Activated CD4-positive, alpha-beta T cell treated with anti-CD3 and anti-CD28 coated beads for 1 hour (primary cell): ENCODE measurements around the gene SMAD7.
A peak's percentile ranks its signal among the peaks of the same experiment; 100 is the strongest.

Experiments
- DNase-seq: peaks from one replicate; pipeline ENCODE4 v3.0.0-alpha.2; 2020

The SMAD7 gene

GRCh38 chr18:48929212-48929612, 21.6 kb downstream of the SMAD7 start:
- DNase-seq, result no peak

- peak; percentile 64 for DNase-seq
These were observed 22.0 kb downstream of the SMAD7 start for GRCh38 chr18:48928787-48929186.

GRCh38 chr18:48927286-48928080, 23.3 kb downstream of the SMAD7 start:
- DNase-seq, result no peak

- no peak for DNase-seq
These were observed 24.3 kb downstream of the SMAD7 start for GRCh38 chr18:48926420-48926857.

GRCh38 chr18:48925491-48925780, 25.3 kb downstream of the SMAD7 start:
- no peak for DNase-seq

- DNase-seq, result no peak
These were observed 25.9 kb downstream of the SMAD7 start for GRCh38 chr18:48924630-48925490.

- DNase-seq, result no peak
These were observed 26.8 kb downstream of the SMAD7 start for GRCh38 chr18:48923746-48924629.

GRCh38 chr18:48922801-48923730, 27.7 kb downstream of the SMAD7 start:
- no peak for DNase-seq

- no peak for DNase-seq
These were observed 28.5 kb downstream of the SMAD7 start for GRCh38 chr18:48922226-48922800.

- no peak for DNase-seq
These were observed 29.2 kb downstream of the SMAD7 start for GRCh38 chr18:48921305-48922225.

GRCh38 chr18:48920408-48921038, 30.2 kb downstream of the SMAD7 start:
- no peak for DNase-seq

- no peak for DNase-seq
These were observed 31.2 kb downstream of the SMAD7 start for GRCh38 chr18:48919547-48919946.

- no peak for DNase-seq
These were observed 31.9 kb downstream of the SMAD7 start for GRCh38 chr18:48918660-48919456.

- no peak for DNase-seq
These were observed 32.9 kb downstream of the SMAD7 start for GRCh38 chr18:48917579-48918517.

- no peak for DNase-seq
These were observed 34.9 kb downstream of the SMAD7 start for GRCh38 chr18:48915626-48916425.

- no peak for DNase-seq
These were observed 36.0 kb downstream of the SMAD7 start for GRCh38 chr18:48914581-48915251.
